Measurements from ENCODE around the gene HOMER3.

- TF ChIP-seq, protein P1, sequence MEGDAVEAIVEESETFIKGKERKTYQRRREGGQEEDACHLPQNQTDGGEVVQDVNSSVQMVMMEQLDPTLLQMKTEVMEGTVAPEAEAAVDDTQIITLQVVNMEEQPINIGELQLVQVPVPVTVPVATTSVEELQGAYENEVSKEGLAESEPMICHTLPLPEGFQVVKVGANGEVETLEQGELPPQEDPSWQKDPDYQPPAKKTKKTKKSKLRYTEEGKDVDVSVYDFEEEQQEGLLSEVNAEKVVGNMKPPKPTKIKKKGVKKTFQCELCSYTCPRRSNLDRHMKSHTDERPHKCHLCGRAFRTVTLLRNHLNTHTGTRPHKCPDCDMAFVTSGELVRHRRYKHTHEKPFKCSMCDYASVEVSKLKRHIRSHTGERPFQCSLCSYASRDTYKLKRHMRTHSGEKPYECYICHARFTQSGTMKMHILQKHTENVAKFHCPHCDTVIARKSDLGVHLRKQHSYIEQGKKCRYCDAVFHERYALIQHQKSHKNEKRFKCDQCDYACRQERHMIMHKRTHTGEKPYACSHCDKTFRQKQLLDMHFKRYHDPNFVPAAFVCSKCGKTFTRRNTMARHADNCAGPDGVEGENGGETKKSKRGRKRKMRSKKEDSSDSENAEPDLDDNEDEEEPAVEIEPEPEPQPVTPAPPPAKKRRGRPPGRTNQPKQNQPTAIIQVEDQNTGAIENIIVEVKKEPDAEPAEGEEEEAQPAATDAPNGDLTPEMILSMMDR (IDR thresholded peaks at IDR 0.05; ENCODE audit: low read length): no peak
- TF ChIP-seq EZH2 (IDR thresholded peaks at IDR 0.05; ENCODE audit: borderline replicate concordance, low read length): no peak
These were observed 36.5 kb downstream of the HOMER3 start for GRCh38 chr19:18904334-18905057.

Measured in OCI-LY1 (cell line).